ENCODE results near the gene GDI1.

GDI1 gene

DNA sequence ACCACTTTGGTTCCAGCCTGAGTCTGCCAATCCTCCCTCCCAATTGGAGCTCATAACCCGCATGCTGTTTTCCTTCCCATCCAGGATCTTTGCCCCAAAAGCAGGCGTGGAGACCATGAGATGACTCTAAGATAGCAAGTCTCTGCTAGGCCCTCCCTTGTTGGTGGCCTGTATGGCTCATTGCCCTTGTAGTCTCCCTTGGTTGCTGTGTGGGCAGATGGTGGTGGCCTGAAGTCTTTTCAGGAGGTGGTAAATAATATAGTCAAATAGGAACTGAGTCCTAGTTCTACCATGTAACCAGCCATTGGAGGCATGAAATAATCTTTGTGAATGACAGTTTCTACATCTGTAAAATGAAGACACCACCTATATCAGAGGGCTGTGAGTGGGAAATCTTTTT lies 7.2 kb upstream of the GDI1 start:
- TF ChIP-seq, protein P1, sequence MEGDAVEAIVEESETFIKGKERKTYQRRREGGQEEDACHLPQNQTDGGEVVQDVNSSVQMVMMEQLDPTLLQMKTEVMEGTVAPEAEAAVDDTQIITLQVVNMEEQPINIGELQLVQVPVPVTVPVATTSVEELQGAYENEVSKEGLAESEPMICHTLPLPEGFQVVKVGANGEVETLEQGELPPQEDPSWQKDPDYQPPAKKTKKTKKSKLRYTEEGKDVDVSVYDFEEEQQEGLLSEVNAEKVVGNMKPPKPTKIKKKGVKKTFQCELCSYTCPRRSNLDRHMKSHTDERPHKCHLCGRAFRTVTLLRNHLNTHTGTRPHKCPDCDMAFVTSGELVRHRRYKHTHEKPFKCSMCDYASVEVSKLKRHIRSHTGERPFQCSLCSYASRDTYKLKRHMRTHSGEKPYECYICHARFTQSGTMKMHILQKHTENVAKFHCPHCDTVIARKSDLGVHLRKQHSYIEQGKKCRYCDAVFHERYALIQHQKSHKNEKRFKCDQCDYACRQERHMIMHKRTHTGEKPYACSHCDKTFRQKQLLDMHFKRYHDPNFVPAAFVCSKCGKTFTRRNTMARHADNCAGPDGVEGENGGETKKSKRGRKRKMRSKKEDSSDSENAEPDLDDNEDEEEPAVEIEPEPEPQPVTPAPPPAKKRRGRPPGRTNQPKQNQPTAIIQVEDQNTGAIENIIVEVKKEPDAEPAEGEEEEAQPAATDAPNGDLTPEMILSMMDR (IDR thresholded peaks at IDR 0.05; ENCODE audit: low read depth, low read length) = no peak
- DNase-seq (ENCODE audit: extremely low read depth, low read depth) = no peak

DNA sequence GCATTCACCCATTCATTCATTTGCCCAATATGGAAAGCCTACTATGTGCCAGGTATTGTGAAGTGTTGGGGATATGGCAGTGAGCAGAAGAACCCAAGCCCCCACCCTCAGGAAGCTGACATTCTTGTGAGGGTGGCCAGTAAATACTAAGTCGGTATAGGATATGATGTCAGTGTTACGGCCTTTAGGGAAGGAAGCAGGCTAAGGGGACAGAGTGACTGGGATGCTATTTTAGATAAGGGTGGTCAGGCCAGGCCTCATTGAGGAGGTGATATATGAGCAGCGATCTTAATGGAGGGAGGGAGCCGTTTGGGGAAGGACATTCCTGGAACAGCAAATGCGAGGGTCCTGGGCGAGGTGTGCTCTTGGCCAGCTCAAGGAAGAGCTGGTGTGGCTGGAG lies 6.5 kb upstream of the GDI1 start:
- no peak for DNase-seq (ENCODE audit: extremely low read depth, low read depth)
- TF ChIP-seq, protein P1 (IDR thresholded peaks at IDR 0.05; ENCODE audit: low read depth, low read length) = no peak

DNA sequence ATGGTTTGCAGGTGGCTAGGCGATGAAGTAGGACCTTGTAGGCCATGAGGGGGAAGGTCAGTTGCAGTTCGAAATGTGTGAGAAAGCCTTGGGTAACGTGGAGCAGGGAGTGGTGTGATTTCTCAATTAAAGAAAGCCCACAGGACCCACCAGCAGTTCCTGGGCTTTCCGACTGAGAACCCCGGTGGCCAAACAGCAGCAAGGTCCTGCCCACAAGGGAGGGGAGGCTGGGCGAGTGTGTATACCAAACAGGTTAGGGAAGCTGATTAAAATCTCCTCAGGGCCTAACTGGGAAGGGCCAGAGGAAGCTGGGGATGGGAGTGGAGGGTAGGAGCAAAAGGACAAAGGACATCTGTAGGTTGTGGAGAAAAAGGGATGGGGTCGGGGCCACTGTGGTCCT lies 6.0 kb upstream of the GDI1 start:
- TF ChIP-seq, protein P1 (IDR thresholded peaks at IDR 0.05; ENCODE audit: low read depth, low read length) = no peak
- no peak for DNase-seq (ENCODE audit: extremely low read depth, low read depth)

DNA sequence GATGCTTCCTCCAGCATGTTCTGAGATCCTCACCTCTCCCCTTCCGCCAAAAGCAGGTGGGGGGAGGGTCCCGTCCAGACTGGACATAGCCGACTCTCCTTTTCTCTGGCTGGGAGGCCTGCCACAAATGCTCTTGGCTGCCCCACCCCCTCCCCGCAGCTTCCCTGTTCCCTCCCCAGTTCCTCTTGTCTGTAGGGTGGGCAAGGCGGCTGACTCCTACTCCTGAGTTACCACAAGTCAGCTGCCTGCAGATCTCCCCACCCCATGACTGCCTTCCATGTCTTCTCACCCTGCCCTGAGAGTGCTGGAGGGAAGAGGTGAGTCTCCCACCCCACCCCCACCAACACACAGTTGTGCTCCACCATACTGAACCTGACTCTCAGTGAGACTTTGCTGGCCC lies 5.6 kb upstream of the GDI1 start:
- TF ChIP-seq, protein P1 (IDR thresholded peaks at IDR 0.05; ENCODE audit: low read depth, low read length) = no peak
- no peak for DNase-seq (ENCODE audit: extremely low read depth, low read depth)

DNA sequence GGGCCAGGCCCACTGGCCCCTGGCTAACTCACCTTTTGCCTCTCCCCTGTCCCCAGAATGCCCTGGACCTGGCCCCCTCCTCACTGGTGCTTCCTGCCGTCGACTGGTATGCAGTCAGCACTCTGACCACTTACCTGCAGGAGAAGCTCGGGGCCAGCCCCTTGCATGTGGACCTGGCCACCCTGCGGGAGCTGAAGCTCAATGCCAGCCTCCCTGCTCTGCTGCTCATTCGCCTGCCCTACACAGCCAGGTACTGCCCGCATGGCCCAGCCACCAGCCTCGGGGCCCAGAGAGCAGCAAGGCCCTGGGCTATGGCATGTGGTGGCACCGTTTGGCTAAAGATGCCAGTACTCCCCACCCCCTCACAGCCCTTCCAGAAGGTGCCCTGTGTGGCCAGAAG lies 4.7 kb upstream of the GDI1 start:
- DNase-seq (ENCODE audit: extremely low read depth, low read depth) = no peak
- TF ChIP-seq, protein P1 (IDR thresholded peaks at IDR 0.05; ENCODE audit: low read depth, low read length) = no peak

DNA sequence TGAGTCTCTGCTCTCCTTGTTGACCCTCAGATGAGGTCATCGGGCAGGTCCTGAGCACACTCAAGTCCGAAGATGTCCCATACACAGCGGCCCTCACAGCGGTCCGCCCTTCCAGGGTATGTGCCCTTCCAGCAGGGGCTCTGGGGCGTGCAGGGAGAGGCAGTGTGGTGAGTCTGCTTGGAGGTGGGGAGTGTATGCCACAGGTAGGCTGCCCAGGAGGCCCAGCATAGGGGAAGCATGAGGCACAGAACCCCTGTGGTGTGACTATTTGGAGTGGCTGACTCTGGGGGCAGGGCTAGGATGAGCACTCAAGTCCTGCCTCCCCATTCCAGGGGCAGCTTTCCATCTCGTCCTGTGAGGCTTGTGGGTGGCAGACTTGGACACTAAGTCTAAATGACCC lies 3.3 kb upstream of the GDI1 start:
- TF ChIP-seq, protein P1 (IDR thresholded peaks at IDR 0.05; ENCODE audit: low read depth, low read length) = no peak
- no peak for DNase-seq (ENCODE audit: extremely low read depth, low read depth)

DNA sequence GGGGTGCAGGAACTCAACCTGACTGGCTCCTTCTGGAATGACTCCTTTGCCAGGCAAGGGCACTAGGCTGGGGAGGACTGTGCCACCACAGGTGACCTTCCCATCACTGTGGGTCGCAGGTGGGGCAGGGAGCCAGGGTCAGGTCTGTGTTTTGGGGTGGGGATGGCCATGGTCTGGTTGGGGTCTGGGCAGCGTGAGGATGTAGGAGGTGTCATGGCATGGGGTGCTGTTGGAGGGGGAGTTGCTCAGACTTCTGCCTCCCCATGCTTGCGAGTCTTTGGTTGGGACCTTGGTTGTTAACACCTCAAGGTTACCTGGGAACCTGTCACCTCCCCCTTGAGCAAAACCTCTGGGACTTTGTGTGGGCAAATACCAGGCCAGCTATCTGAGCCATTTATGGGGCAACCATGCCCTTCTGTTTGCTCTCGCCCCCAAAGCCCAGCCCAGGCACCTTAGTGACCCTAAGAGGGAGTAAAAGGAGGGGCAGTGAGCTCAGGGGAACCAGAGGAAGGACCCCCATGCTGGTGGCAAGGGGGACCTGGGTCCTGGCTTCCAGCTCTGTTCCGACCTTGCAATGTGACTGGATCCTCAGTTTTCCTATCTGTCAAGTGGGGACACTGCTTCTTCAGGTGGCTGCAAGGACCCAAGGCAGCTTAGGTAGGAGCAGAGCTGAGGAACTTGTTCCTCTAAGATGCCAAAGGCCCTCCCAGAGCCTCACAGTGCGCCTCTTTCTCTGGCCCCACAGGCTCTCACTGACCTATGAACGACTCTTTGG lies 2.4 kb upstream of the GDI1 start:
- TF ChIP-seq, protein P1 (IDR thresholded peaks at IDR 0.05; ENCODE audit: low read depth, low read length) = no peak
- no peak for DNase-seq (ENCODE audit: extremely low read depth, low read depth)

All from AG09319 (cell line).